ENCODE data around the gene ADRB1.

ADRB1 gene

DNA sequence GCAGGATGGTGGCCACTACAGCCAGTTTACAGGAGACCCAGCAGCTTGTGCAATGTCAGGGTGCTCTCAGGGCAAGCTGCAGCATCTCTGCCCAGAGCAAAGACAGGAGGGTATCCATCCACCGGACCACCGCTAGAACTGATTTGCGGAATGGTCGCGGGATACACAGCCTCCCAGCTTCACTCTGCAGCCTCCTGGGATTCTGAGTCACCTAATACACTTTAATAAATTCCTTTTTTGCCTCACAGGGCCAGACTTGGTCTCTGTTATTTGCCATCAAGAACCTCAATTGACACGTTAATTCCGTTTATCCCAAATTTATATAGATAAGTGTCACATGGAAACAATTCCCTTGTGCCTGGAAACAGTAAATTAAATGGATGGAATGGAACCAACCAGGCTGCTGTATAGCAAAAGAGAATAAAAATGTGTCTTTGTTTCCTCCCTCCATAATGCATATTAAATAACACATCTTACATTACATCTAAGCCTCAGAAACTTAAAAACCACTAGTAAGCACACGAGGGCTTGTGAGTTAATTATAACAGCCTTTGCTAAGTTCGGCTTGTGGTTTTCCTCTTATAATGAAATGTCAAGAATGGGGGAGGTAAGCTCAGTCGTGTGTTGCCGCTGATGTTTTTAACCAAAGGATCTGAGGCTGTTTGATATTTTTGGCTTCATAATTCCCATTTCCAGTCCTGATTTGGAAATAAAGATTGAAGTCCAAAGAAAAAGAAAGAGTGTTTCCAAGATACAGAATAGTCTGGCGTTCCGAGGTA lies 52.1 kb downstream of the ADRB1 start:
- no peak for DNase-seq

Measured in activated CD4-positive, alpha-beta T cell treated with anti-CD3 and anti-CD28 coated beads for 1 hour (primary cell).